HG03280 (cell line): ENCODE results near the gene STK25.
A peak's percentile ranks its signal among the peaks of the same experiment; 100 is the strongest.
"Not testable (repeated sequence)": the region's sequence is repeated elsewhere in the genome, so short reads cannot be mapped to it uniquely, and the experiment has no call there.

Experiments
- ATAC-seq: cut with Tn5 transposase; IDR thresholded peaks from one replicate; pipeline ENCODE4 v1.9.1; 2021; ENCODE audit warnings: mild to moderate bottlenecking, moderate library complexity; ENCODE audit not compliant: unreplicated experiment

The STK25 gene

GRCh38 chr2:241511091-241511741, 2.8 kb upstream of the STK25 start:
- ATAC-seq: no peak

GRCh38 chr2:241509155-241509784, 886 bp upstream of the STK25 start:
- no peak for ATAC-seq

GRCh38 chr2:241507430-241508239, 749 bp downstream of the STK25 start:
- peak; percentile 19 for ATAC-seq

- no peak for ATAC-seq
These were observed 1.5 kb downstream of the STK25 start for GRCh38 chr2:241506793-241507429.

- not testable (repeated sequence) for ATAC-seq
These were observed 2.1 kb downstream of the STK25 start for GRCh38 chr2:241506317-241506716.

- no peak for ATAC-seq
These were observed 2.6 kb downstream of the STK25 start for GRCh38 chr2:241505781-241506201.

GRCh38 chr2:241505086-241505780, 3.2 kb downstream of the STK25 start:
- ATAC-seq: no peak

GRCh38 chr2:241503776-241504392, 4.5 kb downstream of the STK25 start:
- ATAC-seq: no peak

- no peak for ATAC-seq
These were observed 6.1 kb downstream of the STK25 start for GRCh38 chr2:241502281-241502680.

- ATAC-seq: no peak
These were observed 6.8 kb downstream of the STK25 start for GRCh38 chr2:241501551-241501950.

GRCh38 chr2:241501099-241501541, 7.3 kb downstream of the STK25 start:
- no peak for ATAC-seq

GRCh38 chr2:241500431-241500975, 7.9 kb downstream of the STK25 start:
- ATAC-seq: no peak

- no peak for ATAC-seq
These were observed 8.4 kb downstream of the STK25 start for GRCh38 chr2:241500016-241500415.

GRCh38 chr2:241499146-241499965, 9.0 kb downstream of the STK25 start:
- no peak for ATAC-seq

- no peak for ATAC-seq
These were observed 10.0 kb downstream of the STK25 start for GRCh38 chr2:241498115-241499070.

GRCh38 chr2:241496904-241497877, 11.2 kb downstream of the STK25 start:
- ATAC-seq: no peak
